H1 (cell line): ENCODE results near the gene RENBP. TPM values are rescaled to one million over a fixed set of nuclear protein-coding genes. Genes with fewer than 3 reads are reported as not detected.

Experiments used
- CTCF ChIA-PET: fragments of 300-600 bp; sonication (Branson Sonifier 250); formaldehyde crosslinking; loops from one replicate; lab custom pipeline; 2021; ENCODE audit not compliant: partially characterized antibody; lab: Charles Lee
- POLR2A ChIA-PET: fragments of 300-600 bp; sonication (Branson Sonifier 250); formaldehyde crosslinking; loops from one replicate; lab custom pipeline; 2021; ENCODE audit warnings: inconsistent platforms; ENCODE audit not compliant: partially characterized antibody; lab: Charles Lee
- DNase-seq, 2 experiments: peaks; one replicate each; pipeline versions ENCODE4 v3.0.0 to v3.0.0-alpha.2; 2010 to 2022; ENCODE audit warnings: low spot score in 2 of 2, low read depth in 1 of 2, mixed read lengths in 1 of 2
- FAIRE-seq: peaks from 2 replicates; lab custom pipeline; 2011; peaks lifted over from hg19 to GRCh38; lab: Jason Lieb, UNC
- H2AFZ ChIP-seq: 2 replicates; pipeline ENCODE4 v1.8.1; 2012; ENCODE audit warnings: low read length, inconsistent platforms
- H2AK5ac ChIP-seq: 2 replicates; pipeline ENCODE4 v1.6.1; 2013; ENCODE audit warnings: low read depth, low read length
- H2BK120ac ChIP-seq: replicated peaks from 2 replicates; pipeline ENCODE3; 2013; ENCODE audit warnings: low read depth, low read length, inconsistent platforms
- H2BK12ac ChIP-seq: 2 replicates; pipeline ENCODE4 v1.6.1; 2013; ENCODE audit warnings: low read depth, low read length
- H2BK15ac ChIP-seq: 2 replicates; pipeline ENCODE4 v1.6.1; 2013; ENCODE audit warnings: low read length
- H2BK20ac ChIP-seq: 2 replicates; pipeline ENCODE4 v1.6.1; 2013; ENCODE audit warnings: low read length
- H2BK5ac ChIP-seq: 2 replicates; pipeline ENCODE4 v1.6.1; 2013; ENCODE audit warnings: low read depth, low read length
- H3K14ac ChIP-seq: 2 replicates; pipeline ENCODE4 v1.6.1; 2013; ENCODE audit warnings: inconsistent platforms; ENCODE audit not compliant: insufficient read length
- H3K18ac ChIP-seq: 2 replicates; pipeline ENCODE4 v1.6.1; 2013; ENCODE audit warnings: low read length; ENCODE audit errors: extremely low read depth
- H3K23ac ChIP-seq: 2 replicates; pipeline ENCODE4 v1.6.1; 2013; ENCODE audit warnings: inconsistent platforms; ENCODE audit not compliant: insufficient read length
- H3K23me2 ChIP-seq: 2 replicates; pipeline ENCODE4 v1.6.1; 2013; ENCODE audit warnings: low read depth, low read length
- H3K27ac ChIP-seq: 2 replicates; pipeline ENCODE4 v1.6.1; 2011; ENCODE audit warnings: low read depth, low read length, inconsistent platforms
- H3K27me3 ChIP-seq, 4 experiments: replicated peaks in 1 of 4; 1 replicate in 1 of 4; 2 replicates in 3 of 4; pipeline versions ENCODE4 v1.6.1 to v1.8.1; 2011 to 2013; ENCODE audit warnings: low read length in 3 of 4, mild to moderate bottlenecking in 3 of 4, inconsistent platforms in 2 of 4, mixed read lengths in 2 of 4, moderate library complexity in 1 of 4; ENCODE audit not compliant: control insufficient read depth in 3 of 4, insufficient read depth in 3 of 4; ENCODE audit errors: extremely low read depth in 1 of 4
- H3K36me3 ChIP-seq, 4 experiments: 2 replicates each; pipeline versions ENCODE4 v1.6.1 to v1.8.1; 2011 to 2013; ENCODE audit warnings: mild to moderate bottlenecking in 4 of 4, low read length in 3 of 4, moderate library complexity in 2 of 4, control low read depth in 1 of 4, inconsistent platforms in 1 of 4; ENCODE audit not compliant: insufficient read depth in 4 of 4, control insufficient read depth in 2 of 4
- H3K4ac ChIP-seq: replicated peaks from 2 replicates; pipeline ENCODE3; 2013; ENCODE audit warnings: low read length, low read depth, mixed read lengths, inconsistent platforms; ENCODE audit not compliant: insufficient read length
- H3K4me1 ChIP-seq, 4 experiments: replicated peaks in 1 of 4; 1 replicate in 1 of 4; 2 replicates in 3 of 4; pipeline versions ENCODE4 v1.6.1 to v1.8.1; 2011 to 2013; ENCODE audit warnings: low read length in 3 of 4, inconsistent platforms in 2 of 4, mixed read lengths in 1 of 4; ENCODE audit not compliant: insufficient read depth in 4 of 4, control insufficient read depth in 3 of 4
- H3K4me2 ChIP-seq, 2 experiments: 2 replicates each; pipeline versions ENCODE4 v1.6.1 to v1.8.1; 2011 to 2013; ENCODE audit warnings: low read depth in 2 of 2, low read length in 2 of 2, control low read depth in 1 of 2, inconsistent platforms in 1 of 2, mild to moderate bottlenecking in 1 of 2; ENCODE audit not compliant: insufficient read depth in 1 of 2
- H3K4me3 ChIP-seq, 4 experiments: fragments of 200-600, 300-600 bp in 1 of 4; sonication (generic), shearing (Covaris generic), sonication (Bioruptor Twin) in 1 of 4; 2 replicates each; pipeline versions ENCODE4 v1.5.1 to v1.8.1; 2011 to 2016; ENCODE audit warnings: low read length in 4 of 4, low read depth in 3 of 4, control low read depth in 2 of 4, inconsistent platforms in 2 of 4, mild to moderate bottlenecking in 2 of 4, mixed read lengths in 1 of 4, moderate library complexity in 1 of 4; ENCODE audit not compliant: insufficient read depth in 2 of 4; ENCODE audit errors: extremely low read depth in 1 of 4
- H3K56ac ChIP-seq: replicated peaks from 2 replicates; pipeline ENCODE3; 2013; ENCODE audit warnings: low read depth, mild to moderate bottlenecking, mixed read lengths, low read length, inconsistent platforms; ENCODE audit not compliant: insufficient read length
- H3K79me1 ChIP-seq: 2 replicates; pipeline ENCODE4 v1.6.1; 2013; ENCODE audit warnings: low read depth, low read length, control low read depth
- H3K79me2 ChIP-seq, 2 experiments: 2 replicates each; pipeline versions ENCODE4 v1.6.1 to v1.8.1; 2012 to 2013; ENCODE audit warnings: low read length in 2 of 2, mild to moderate bottlenecking in 2 of 2, inconsistent platforms in 1 of 2; ENCODE audit not compliant: insufficient read depth in 2 of 2, control insufficient read depth in 1 of 2
- H3K9ac ChIP-seq, 4 experiments: replicated peaks in 1 of 4; 1 replicate in 1 of 4; 2 replicates in 3 of 4; pipeline versions ENCODE4 v1.6.1 to v1.8.1; 2011 to 2013; ENCODE audit warnings: low read depth in 3 of 4, low read length in 3 of 4, control low read depth in 2 of 4, mild to moderate bottlenecking in 2 of 4, moderate library complexity in 2 of 4, inconsistent platforms in 1 of 4; ENCODE audit errors: extremely low read depth in 1 of 4
- H3K9me3 ChIP-seq, 2 experiments: 2 replicates each; pipeline versions ENCODE4 v1.6.1 to v1.8.1; 2012 to 2013; ENCODE audit warnings: mild to moderate bottlenecking in 2 of 2, moderate library complexity in 2 of 2, control low read depth in 1 of 2, inconsistent platforms in 1 of 2, low read depth in 1 of 2, low read length in 1 of 2, mixed read lengths in 1 of 2; ENCODE audit not compliant: insufficient read depth in 2 of 2
- H4K20me1 ChIP-seq, 2 experiments: replicated peaks in 1 of 2; 2 replicates each; pipeline versions ENCODE3 to v1.8.1; 2011 to 2013; ENCODE audit warnings: inconsistent platforms in 2 of 2, low read length in 2 of 2, mild to moderate bottlenecking in 1 of 2; ENCODE audit not compliant: insufficient read depth in 2 of 2, control insufficient read depth in 1 of 2
- H4K5ac ChIP-seq: 2 replicates; pipeline ENCODE4 v1.6.1; 2013; ENCODE audit warnings: low read length, low read depth, mixed read lengths, inconsistent platforms; ENCODE audit not compliant: insufficient read length
- H4K8ac ChIP-seq: 2 replicates; pipeline ENCODE4 v1.8.0; 2013; ENCODE audit warnings: mild to moderate bottlenecking, moderate library complexity, low read length, inconsistent platforms; ENCODE audit not compliant: insufficient read depth; ENCODE audit errors: extremely low read depth
- H4K91ac ChIP-seq: replicated peaks from 2 replicates; pipeline ENCODE3; 2013; ENCODE audit warnings: low read length, mixed read lengths, inconsistent platforms; ENCODE audit not compliant: insufficient read length
- EZH2 ChIP-seq: fragments of 200-600 bp; sonication (generic); IDR thresholded peaks from 2 replicates; pipeline ENCODE4 v1.7.1; 2012; ENCODE audit warnings: low read depth, mild to moderate bottlenecking, moderate library complexity, low read length, inconsistent platforms; ENCODE audit not compliant: severe bottlenecking
- HDAC6 ChIP-seq: IDR thresholded peaks from one replicate; pipeline ENCODE4 v1.7.1; 2012; ENCODE audit warnings: low read depth, mild to moderate bottlenecking, inconsistent platforms, low read length, moderate library complexity
- POLR2AphosphoS5 ChIP-seq: IDR thresholded peaks from 2 replicates; pipeline ENCODE4 v1.6.1; 2011; ENCODE audit warnings: low read depth, low read length
- RAD21 ChIP-seq, 2 experiments: IDR thresholded peaks in 1 of 2; conservative IDR thresholded peaks in 1 of 2; 2 replicates each; pipeline ENCODE4 v1.6.1; 2011; ENCODE audit warnings: low read depth in 2 of 2, low read length in 2 of 2, improper control_type of control experiment in 1 of 2, inconsistent platforms in 1 of 2, mild to moderate bottlenecking in 1 of 2, moderate library complexity in 1 of 2
- SUZ12 ChIP-seq: fragments of 200-600 bp; sonication (generic); IDR thresholded peaks from 2 replicates; pipeline ENCODE4 v1.6.1; 2012; ENCODE audit warnings: mild to moderate bottlenecking, inconsistent platforms, low read length, moderate library complexity, mixed read lengths
- WGBS, 2 experiments: shearing (Covaris generic) in 1 of 2; methylation state at CpG; one replicate each; pipeline versions ENCODE4 v1.1.6 to v1.1.7; 2013 to 2015; ENCODE audit warnings: low lambda C conversion rate in 2 of 2, mixed read lengths in 2 of 2, inconsistent platforms in 1 of 2, low coverage in 1 of 2, missing lambda C conversion rate in 1 of 2; ENCODE audit not compliant: insufficient replicate concordance in 2 of 2, insufficient coverage in 1 of 2, insufficient read length in 1 of 2; ENCODE audit errors: extremely low coverage in 1 of 2, missing lambda C conversion rate in 1 of 2; 5-methylcytosine and 5-hydroxymethylcytosine counted together
- polyA plus RNA-seq, 7 experiments: library from polyadenylated mRNA; depleted of rRNA in 3 of 7; stranded (reverse) in 5 of 7; unstranded in 2 of 7; fragments of >200 nt in 5 of 7; fragments of 200-250 nt in 2 of 7; gene quantifications; 1 replicate in 5 of 7; 2 replicates in 1 of 7; 4 replicates in 1 of 7; pipeline versions ENCODE4 v1.2.1 to v1.2.3, GENCODE V29; 2011 to 2013; ENCODE audit warnings: missing spikeins in 2 of 7, mixed read lengths in 2 of 7
- total RNA-seq: library from RNA; stranded (reverse); fragmentation: NEBNext Ultra II Directional; extraction: Animal tissue kit (Norgen Biotek cat#: 25700); gene quantifications from 2 replicates; pipeline ENCODE4 v1.2.1, GENCODE V29; 2021

The RENBP gene
- total and polyA plus RNA-seq, 2 of the 8 experiments (the other 6 are each of a cell fraction or from before 2014, with no cell fraction given) = 12.4 to 21.8 TPM

- Histone ChIP-seq H3K9ac (0 out of 7 replicates have a peak overlapping the region, but pooled peaks of 1 of the 4 experiments have one; percentile 22), H3K79me1 (no peaks in the 10 kb centered on the region; the same call in 1 of the 2 replicates), H2AFZ (no peak overlapping the region), H2BK120ac (no peak overlapping the region), H2BK20ac (no peak overlapping the region), H4K20me1 (peaks cover 18 to 30% of the 10 kb centered on the region in 2 experiments), H3K9me3 (no peaks in the 10 kb centered on the region), H2BK5ac (no peak overlapping the region), H3K56ac (no peak overlapping the region), H3K14ac (no peak overlapping the region), H3K4me3 (peak overlapping the region in 1 of 4 experiments; percentile 97; a peak in 1 of 8 replicates), H4K5ac (no peak overlapping the region), H4K8ac (no peak overlapping the region), H3K4me2 (peak overlapping the region; percentile 33 to 66), H2BK15ac (no peak overlapping the region), H4K91ac (no peak overlapping the region), H3K36me3 (peaks cover 0 to 10% (median 3%) of the 10 kb centered on the region in 4 experiments; a peak in 5 of 8 replicates), H3K18ac (no peak overlapping the region), H3K27ac (no peak overlapping the region), H2AK5ac (no peak overlapping the region), H3K79me2 (peaks cover 44 to 78% of the 10 kb centered on the region in 2 experiments), H3K23ac (no peak overlapping the region), H3K4ac (no peak overlapping the region), H3K27me3 (no peaks in the 10 kb centered on the region), H2BK12ac (no peak overlapping the region), H3K23me2 (peaks cover 4% of the 10 kb centered on the region; the same call in 1 of the 2 replicates), H3K4me1 (peaks cover 4 to 21% (median 13%) of the 10 kb centered on the region in 4 experiments)
- FAIRE-seq (no peak), DNase-seq (no peak)
- 76% methylated on average over 13 of the region's 16 CpGs; no CpG with 5 or more reads in 1 of the 2 experiments for WGBS, 2 experiments
- ChIA-PET POLR2A (interaction anchor here (1.1 to 4.0 kb wide), 16 partner anchors 10 to 190 kb away, joined by 3 to 26 read pairs (median 4); partner anchors contain the start of genes ARHGAP4, IDH3G, NAA10 and SSR4), CTCF (interaction anchor here (0.9 to 11.2 kb wide), 7 partner anchors 10 to 55 kb away, joined by 3 to 102 read pairs (median 3); partner anchors contain the start of gene RENBP)
- TF ChIP-seq SUZ12 = no peak
- no peak for TF ChIP-seq POLR2AphosphoS5
- TF ChIP-seq HDAC6 = no peak
- no peak for TF ChIP-seq RAD21 (IDR thresholded peaks at IDR 0.05 in 1 of 2, conservative IDR thresholded peaks at IDR 0.05 in 1 of 2; ENCODE audit: low read depth in 2 of 2, low read length in 2 of 2)
- TF ChIP-seq EZH2 = no peak
Observed at GRCh38 chrX:153967536-153968224, 23.2 kb upstream of the RENBP start.
